ENCODE measurements around the gene HDAC10. TPM values are rescaled to one million over a fixed set of nuclear protein-coding genes. Genes with fewer than 3 reads are reported as not detected.
A peak's percentile ranks its signal among the peaks of the same experiment; 100 is the strongest.

The HDAC10 gene
- total RNA-seq, 1 donor from 2014 or later: 36.8 TPM

- DNase-seq (ENCODE audit: low spot score): no peak
- Mint-ChIP-seq H3K27ac (ENCODE audit: unreplicated experiment) (no peak overlapping the region), H3K27me3 (ENCODE audit: low read depth) (no peaks in the 10 kb centered on the region), H3K9me3 (ENCODE audit: low read depth) (no peaks in the 10 kb centered on the region), H3K4me3 (ENCODE audit: unreplicated experiment) (no peak overlapping the region), H3K36me3 (ENCODE audit: low read depth) (peaks cover 8% of the 10 kb centered on the region), H3K4me1 (ENCODE audit: low read depth) (peaks cover 13% of the 10 kb centered on the region)
- TF ChIP-seq CTCF (IDR thresholded peaks at IDR 0.05): no peak
Measured at GRCh38 chr22:50287731-50288130, 36.7 kb upstream of the HDAC10 start.

- Mint-ChIP-seq H3K4me1 (ENCODE audit: low read depth) (peaks cover 7% of the 10 kb centered on the region), H3K9me3 (ENCODE audit: low read depth) (no peaks in the 10 kb centered on the region), H3K4me3 (ENCODE audit: unreplicated experiment) (no peak overlapping the region), H3K36me3 (ENCODE audit: low read depth) (peaks cover 10% of the 10 kb centered on the region), H3K27me3 (ENCODE audit: low read depth) (no peaks in the 10 kb centered on the region), H3K27ac (ENCODE audit: unreplicated experiment) (no peak overlapping the region)
- DNase-seq (ENCODE audit: low spot score): no peak
- no peak for TF ChIP-seq CTCF (IDR thresholded peaks at IDR 0.05)
Measured at GRCh38 chr22:50286701-50287318, 35.7 kb upstream of the HDAC10 start.

- Mint-ChIP-seq H3K4me3 (ENCODE audit: unreplicated experiment) (no peak overlapping the region), H3K9me3 (ENCODE audit: low read depth) (no peaks in the 10 kb centered on the region), H3K4me1 (ENCODE audit: low read depth) (peaks cover 6% of the 10 kb centered on the region)
Measured at GRCh38 chr22:50286275-50286674, 35.2 kb upstream of the HDAC10 start.

GRCh38 chr22:50285568-50286229 is 34.6 kb upstream of the HDAC10 start:
- no peak for TF ChIP-seq CTCF (IDR thresholded peaks at IDR 0.05)
- Mint-ChIP-seq H3K27me3 (ENCODE audit: low read depth) (no peaks in the 10 kb centered on the region), H3K4me3 (ENCODE audit: unreplicated experiment) (no peak overlapping the region), H3K9me3 (ENCODE audit: low read depth) (no peaks in the 10 kb centered on the region), H3K36me3 (ENCODE audit: low read depth) (peaks cover 10% of the 10 kb centered on the region), H3K27ac (ENCODE audit: unreplicated experiment) (no peak overlapping the region), H3K4me1 (ENCODE audit: low read depth) (peaks cover 6% of the 10 kb centered on the region)
- DNase-seq (ENCODE audit: low spot score): no peak

More at GRCh38 chr22:50286275-50286674, 35.2 kb upstream of the HDAC10 start:
- TF ChIP-seq CTCF (IDR thresholded peaks at IDR 0.05): no peak
- no peak for DNase-seq (ENCODE audit: low spot score)
- H3K27me3 Mint-ChIP-seq (ENCODE audit: low read depth): no peaks in the 10 kb centered on the region
- H3K36me3 Mint-ChIP-seq (ENCODE audit: low read depth): peaks cover 10% of the 10 kb centered on the region
- no peak overlapping the region for H3K27ac Mint-ChIP-seq (ENCODE audit: unreplicated experiment)

GRCh38 chr22:50284479-50284878 is 33.4 kb upstream of the HDAC10 start:
- DNase-seq (ENCODE audit: low spot score): no peak
- Mint-ChIP-seq H3K4me1 (ENCODE audit: low read depth) (peaks cover 6% of the 10 kb centered on the region), H3K9me3 (ENCODE audit: low read depth) (no peaks in the 10 kb centered on the region), H3K4me3 (ENCODE audit: unreplicated experiment) (no peak overlapping the region), H3K36me3 (ENCODE audit: low read depth) (peaks cover 12% of the 10 kb centered on the region), H3K27me3 (ENCODE audit: low read depth) (no peaks in the 10 kb centered on the region), H3K27ac (ENCODE audit: unreplicated experiment) (peak overlapping the region; percentile 45)
- TF ChIP-seq CTCF (IDR thresholded peaks at IDR 0.05): no peak
